HG02885 (cell line): ENCODE measurements around the gene CCR2.
A peak's percentile ranks its signal among the peaks of the same experiment; 100 is the strongest.

Experiments used
- ATAC-seq: cut with Tn5 transposase; IDR thresholded peaks from one replicate; pipeline ENCODE4 v1.9.1; 2021; ENCODE audit warnings: mild to moderate bottlenecking; ENCODE audit not compliant: unreplicated experiment, poor library complexity

CCR2 gene

GRCh38 chr3:46353090-46353489 is 821 bp upstream of the CCR2 start:
- no peak for ATAC-seq

DNA sequence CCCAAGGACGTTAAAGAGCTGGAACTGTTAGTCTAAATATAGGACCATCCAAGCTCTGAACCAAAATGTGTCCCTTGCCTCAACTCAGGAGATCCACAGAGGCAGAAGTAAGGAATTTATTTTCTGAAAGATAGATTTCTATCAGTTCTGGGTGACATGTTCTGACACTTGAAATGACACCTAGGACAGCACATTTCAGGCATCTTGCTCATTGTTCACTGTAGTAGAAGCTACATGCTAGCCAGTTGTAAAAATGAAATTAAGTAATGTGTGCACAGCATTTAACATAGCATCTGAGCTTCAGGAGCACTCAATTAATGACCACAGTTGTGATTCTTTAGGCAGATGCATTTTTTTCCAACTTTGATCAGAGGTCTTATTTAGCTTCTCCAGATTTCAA is 567 bp downstream of the CCR2 start:
- ATAC-seq: no peak

GRCh38 chr3:46354984-46355383 is 1.1 kb downstream of the CCR2 start:
- no peak for ATAC-seq

- ATAC-seq: no peak
These were observed 2.4 kb downstream of the CCR2 start for GRCh38 chr3:46356276-46356675.

- ATAC-seq: no peak
These were observed 3.0 kb downstream of the CCR2 start for GRCh38 chr3:46356909-46357308.

- no peak for ATAC-seq
These were observed 4.6 kb downstream of the CCR2 start for GRCh38 chr3:46358466-46358865.

- peak; percentile 53 for ATAC-seq
These were observed 6.0 kb downstream of the CCR2 start for GRCh38 chr3:46359733-46360493.

- no peak for ATAC-seq
These were observed 7.0 kb downstream of the CCR2 start for GRCh38 chr3:46360907-46361306.

- ATAC-seq: no peak
These were observed 7.7 kb downstream of the CCR2 start for GRCh38 chr3:46361408-46362283.

GRCh38 chr3:46365041-46365440 is 11.1 kb downstream of the CCR2 start:
- no peak for ATAC-seq

- ATAC-seq: no peak
These were observed 12.0 kb downstream of the CCR2 start for GRCh38 chr3:46365737-46366524.

DNA sequence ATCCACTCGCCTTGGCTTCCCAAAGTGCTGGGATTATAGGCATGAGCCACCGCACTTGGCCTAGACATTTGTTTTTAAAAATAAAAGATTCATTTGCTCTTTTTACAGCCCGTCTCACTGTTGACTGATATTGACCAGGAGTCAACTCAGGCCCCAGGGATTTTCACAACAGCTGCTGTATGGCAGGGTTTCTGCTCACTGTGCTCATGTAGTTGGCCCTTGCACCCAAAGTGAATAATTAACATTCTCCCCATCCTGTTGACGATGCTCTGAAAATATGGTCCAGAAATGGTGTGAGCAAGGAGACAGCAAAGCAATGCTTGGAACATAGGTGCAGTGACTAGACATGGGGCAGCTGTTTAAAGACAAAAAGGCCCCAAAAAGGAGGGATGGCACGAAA is 13.9 kb downstream of the CCR2 start:
- no peak for ATAC-seq

- peak; percentile 60 for ATAC-seq
These were observed 14.7 kb downstream of the CCR2 start for GRCh38 chr3:46368569-46368968.

DNA sequence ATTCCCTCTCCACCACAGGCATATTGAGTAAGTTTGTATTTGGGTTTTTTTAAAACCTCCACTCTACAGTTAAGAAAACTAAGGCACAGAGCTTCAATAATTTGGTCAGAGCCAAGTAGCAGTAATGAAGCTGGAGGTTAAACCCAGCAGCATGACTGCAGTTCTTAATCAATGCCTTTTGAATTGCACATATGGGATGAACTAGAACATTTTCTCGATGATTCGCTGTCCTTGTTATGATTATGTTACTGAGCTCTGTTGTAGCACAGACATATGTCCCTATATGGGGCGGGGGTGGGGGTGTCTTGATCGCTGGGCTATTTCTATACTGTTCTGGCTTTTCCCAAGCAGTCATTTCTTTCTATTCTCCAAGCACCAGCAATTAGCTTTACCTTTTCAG is 15.2 kb downstream of the CCR2 start:
- ATAC-seq: no peak

DNA sequence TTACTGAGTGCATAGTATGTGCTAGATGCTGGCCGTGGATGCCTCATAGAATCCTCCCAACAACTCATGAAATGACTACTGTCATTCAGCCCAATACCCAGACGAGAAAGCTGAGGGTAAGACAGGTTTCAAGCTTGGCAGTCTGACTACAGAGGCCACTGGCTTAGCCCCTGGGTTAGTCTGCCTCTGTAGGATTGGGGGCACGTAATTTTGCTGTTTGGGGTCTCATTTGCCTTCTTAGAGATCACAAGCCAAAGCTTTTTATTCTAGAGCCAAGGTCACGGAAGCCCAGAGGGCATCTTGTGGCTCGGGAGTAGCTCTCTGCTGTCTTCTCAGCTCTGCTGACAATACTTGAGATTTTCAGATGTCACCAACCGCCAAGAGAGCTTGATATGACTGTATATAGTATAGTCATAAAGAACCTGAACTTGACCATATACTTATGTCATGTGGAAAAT is 15.8 kb downstream of the CCR2 start:
- peak; percentile 76 for ATAC-seq

DNA sequence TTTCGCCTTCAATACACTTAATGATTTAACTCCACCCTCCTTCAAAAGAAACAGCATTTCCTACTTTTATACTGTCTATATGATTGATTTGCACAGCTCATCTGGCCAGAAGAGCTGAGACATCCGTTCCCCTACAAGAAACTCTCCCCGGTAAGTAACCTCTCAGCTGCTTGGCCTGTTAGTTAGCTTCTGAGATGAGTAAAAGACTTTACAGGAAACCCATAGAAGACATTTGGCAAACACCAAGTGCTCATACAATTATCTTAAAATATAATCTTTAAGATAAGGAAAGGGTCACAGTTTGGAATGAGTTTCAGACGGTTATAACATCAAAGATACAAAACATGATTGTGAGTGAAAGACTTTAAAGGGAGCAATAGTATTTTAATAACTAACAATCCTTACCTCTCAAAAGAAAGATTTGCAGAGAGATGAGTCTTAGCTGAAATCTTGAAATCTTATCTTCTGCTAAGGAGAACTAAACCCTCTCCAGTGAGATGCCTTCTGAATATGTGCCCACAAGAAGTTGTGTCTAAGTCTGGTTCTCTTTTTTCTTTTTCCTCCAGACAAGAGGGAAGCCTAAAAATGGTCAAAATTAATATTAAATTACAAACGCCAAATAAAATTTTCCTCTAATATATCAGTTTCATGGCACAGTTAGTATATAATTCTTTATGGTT is 17.1 kb downstream of the CCR2 start, which contains the start of gene CCR5:
Gene CCR5 (plus strand): TSS at position 108 of the 680 bp plus-strand sequence. CDS start 1,957 bp downstream, outside the sequence.
- ATAC-seq: no peak

DNA sequence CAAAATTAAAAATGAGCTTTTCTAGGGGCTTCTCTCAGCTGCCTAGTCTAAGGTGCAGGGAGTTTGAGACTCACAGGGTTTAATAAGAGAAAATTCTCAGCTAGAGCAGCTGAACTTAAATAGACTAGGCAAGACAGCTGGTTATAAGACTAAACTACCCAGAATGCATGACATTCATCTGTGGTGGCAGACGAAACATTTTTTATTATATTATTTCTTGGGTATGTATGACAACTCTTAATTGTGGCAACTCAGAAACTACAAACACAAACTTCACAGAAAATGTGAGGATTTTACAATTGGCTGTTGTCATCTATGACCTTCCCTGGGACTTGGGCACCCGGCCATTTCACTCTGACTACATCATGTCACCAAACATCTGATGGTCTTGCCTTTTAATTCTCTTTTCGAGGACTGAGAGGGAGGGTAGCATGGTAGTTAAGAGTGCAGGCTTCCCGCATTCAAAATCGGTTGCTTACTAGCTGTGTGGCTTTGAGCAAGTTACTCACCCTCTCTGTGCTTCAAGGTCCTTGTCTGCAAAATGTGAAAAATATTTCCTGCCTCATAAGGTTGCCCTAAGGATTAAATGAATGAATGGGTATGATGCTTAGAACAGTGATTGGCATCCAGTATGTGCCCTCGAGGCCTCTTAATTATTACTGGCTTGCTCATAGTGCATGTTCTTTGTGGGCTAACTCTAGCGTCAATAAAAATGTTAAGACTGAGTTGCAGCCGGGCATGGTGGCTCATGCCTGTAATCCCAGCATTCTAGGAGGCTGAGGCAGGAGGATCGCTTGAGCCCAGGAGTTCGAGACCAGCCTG is 17.8 kb downstream of the CCR2 start:
- no peak for ATAC-seq

GRCh38 chr3:46372492-46373359 is 18.8 kb downstream of the CCR2 start:
- no peak for ATAC-seq
